ENCODE data around the gene DCPS.

DCPS gene

DNA sequence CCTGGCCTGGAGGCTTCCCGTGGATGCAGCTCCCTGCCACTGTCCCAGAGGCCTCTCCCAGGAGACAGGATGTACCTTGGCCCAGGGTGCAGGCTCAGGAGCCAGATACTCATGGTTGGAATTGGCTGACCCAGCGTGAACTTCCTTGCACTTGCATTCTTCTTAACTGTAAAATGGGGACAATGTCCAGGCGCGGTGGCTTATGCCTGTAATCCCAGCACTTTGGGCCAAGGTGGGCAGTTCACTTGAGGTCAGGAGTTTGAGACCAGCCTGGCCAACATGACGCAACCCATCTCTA is 31.6 kb downstream of the DCPS start:
- no peak for DNase-seq (ENCODE audit: low spot score)
- no peak for TF ChIP-seq CTCF (IDR thresholded peaks at IDR 0.05; ENCODE audit: extremely low read depth, missing control alignments)

- no peak for TF ChIP-seq CTCF (IDR thresholded peaks at IDR 0.05; ENCODE audit: extremely low read depth, missing control alignments)
- DNase-seq (ENCODE audit: low spot score) = no peak
Observed at GRCh38 chr11:126336138-126336541, 32.3 kb downstream of the DCPS start.

DNA sequence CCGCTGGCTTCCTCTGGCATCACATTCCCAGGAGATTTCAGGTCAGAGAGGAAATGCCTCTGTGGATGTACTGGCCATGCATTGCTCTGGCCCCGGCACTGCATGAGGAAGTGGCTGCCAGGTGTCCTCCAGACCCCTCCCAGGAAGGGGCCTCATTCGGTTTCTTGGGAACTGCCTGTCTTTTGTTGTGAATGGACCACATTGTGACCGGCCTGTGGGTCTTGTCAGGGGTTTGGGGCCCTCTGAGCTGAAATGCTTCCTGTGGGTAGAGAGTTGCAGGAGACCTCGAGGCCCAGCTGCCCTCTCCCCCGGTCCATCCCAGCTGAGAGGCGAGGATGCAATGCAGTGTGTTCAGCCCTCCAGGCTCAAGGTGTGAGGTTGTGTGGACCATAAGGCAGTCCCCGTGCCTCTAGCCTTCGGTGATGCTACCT is 32.8 kb downstream of the DCPS start:
- no peak for DNase-seq (ENCODE audit: low spot score)
- no peak for TF ChIP-seq CTCF (IDR thresholded peaks at IDR 0.05; ENCODE audit: extremely low read depth, missing control alignments)

DNA sequence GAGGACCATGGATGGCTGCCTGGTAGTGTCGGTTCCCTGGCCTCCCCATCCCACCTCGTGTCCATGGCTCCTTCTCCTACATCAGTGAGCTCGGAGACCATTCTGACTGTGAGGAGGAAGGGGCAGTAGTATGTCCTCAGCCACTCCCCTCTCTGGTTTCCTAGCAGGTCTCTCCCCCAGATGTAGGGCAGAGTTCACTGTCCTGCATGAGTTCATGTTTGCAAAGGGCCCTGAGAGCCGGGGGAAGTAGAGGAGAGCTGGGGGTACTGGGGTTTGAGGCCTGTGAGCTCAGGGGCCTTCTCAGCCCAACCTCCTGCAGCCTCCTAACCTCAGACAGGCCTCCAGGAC is 33.2 kb downstream of the DCPS start:
- no peak for DNase-seq (ENCODE audit: low spot score)
- TF ChIP-seq CTCF (IDR thresholded peaks at IDR 0.05; ENCODE audit: extremely low read depth, missing control alignments) = no peak

DNA sequence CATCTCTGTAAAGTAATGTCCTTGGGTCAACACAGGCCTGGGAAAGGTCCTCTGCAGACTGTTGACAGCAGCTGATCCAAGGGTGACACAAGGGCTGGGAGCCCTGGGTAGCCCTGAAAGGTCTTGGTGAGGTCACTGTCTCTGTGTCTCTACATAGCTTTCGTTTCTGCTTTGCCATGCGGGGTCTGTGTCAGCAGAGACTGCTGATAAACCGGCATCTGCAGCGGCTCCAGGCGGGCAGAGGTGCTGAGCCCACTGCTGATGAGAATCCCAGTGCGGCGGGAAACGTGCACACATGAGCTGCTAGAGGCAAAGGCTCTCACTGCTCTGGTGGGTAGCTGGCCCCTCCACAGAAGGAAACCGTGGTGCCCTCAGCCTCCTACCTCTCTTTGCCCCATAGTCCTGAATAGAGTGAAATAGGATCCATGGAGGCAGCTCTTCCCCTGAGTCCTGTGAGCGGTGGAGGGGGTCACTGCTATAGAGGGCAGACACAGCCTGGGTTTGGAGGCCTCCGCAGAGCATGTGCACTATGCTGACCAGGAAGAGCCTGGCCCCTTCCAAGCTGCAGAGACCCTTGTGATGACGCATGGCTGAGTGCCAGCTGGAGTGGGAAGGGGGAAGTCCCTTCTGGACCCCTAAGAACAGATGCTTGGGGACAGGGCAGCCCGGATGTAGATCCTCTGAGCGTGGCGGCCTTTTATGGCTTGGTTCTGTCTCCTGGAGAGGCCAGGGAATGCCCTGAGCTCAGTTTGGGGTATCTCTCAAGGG is 33.8 kb downstream of the DCPS start:
- no peak for TF ChIP-seq CTCF (IDR thresholded peaks at IDR 0.05; ENCODE audit: extremely low read depth, missing control alignments)
- DNase-seq (ENCODE audit: low spot score) = no peak

GRCh38 chr11:126338346-126339055 is 34.6 kb downstream of the DCPS start:
- no peak for TF ChIP-seq CTCF (IDR thresholded peaks at IDR 0.05; ENCODE audit: extremely low read depth, missing control alignments)
- DNase-seq (ENCODE audit: low spot score) = no peak

GRCh38 chr11:126339073-126339862 is 35.4 kb downstream of the DCPS start:
- no peak for TF ChIP-seq CTCF (IDR thresholded peaks at IDR 0.05; ENCODE audit: extremely low read depth, missing control alignments)
- no peak for DNase-seq (ENCODE audit: low spot score)

Measured in GM20000 (cell line).